Kidney (tissue), 14 donors: Measurements from ENCODE around the gene PGLYRP2. TPM values are rescaled to one million over a fixed set of nuclear protein-coding genes. Genes with fewer than 3 reads are reported as not detected.

Experiments used
- DNase-seq, 5 donors: peaks; one replicate each; pipeline ENCODE4 v3.0.0-alpha.2; 2013 to 2020
- FAIRE-seq: peaks from 2 replicates; lab custom pipeline; 2012; peaks lifted over from hg19 to GRCh38; lab: Jason Lieb, UNC
- H3K27ac ChIP-seq, 2 donors: one replicate each; pipeline ENCODE4 v1.7.0; 2013; ENCODE audit warnings: low read depth in 2 of 2, low read length in 2 of 2, inconsistent platforms in 1 of 2
- H3K27me3 ChIP-seq: one replicate; pipeline ENCODE4 v1.7.1; 2013; ENCODE audit warnings: low read length, inconsistent platforms; ENCODE audit not compliant: control insufficient read depth, insufficient read depth
- H3K36me3 ChIP-seq, 3 donors: one replicate each; pipeline versions ENCODE4 v1.7.0 to v1.7.1; 2013; ENCODE audit warnings: low read length in 3 of 3, control low read depth in 1 of 3, inconsistent platforms in 1 of 3; ENCODE audit not compliant: insufficient read depth in 3 of 3, control insufficient read depth in 2 of 3
- H3K4me1 ChIP-seq, 3 donors: one replicate each; pipeline versions ENCODE4 v1.7.0 to v1.7.1; 2013; ENCODE audit warnings: low read length in 3 of 3, inconsistent platforms in 1 of 3, low read depth in 1 of 3; ENCODE audit not compliant: control insufficient read depth in 2 of 3, insufficient read depth in 2 of 3
- H3K4me3 ChIP-seq, 3 donors: one replicate each; pipeline versions ENCODE4 v1.7.0 to v1.8.1; 2013; ENCODE audit warnings: low read length in 3 of 3, control low read depth in 1 of 3, inconsistent platforms in 1 of 3
- H3K9ac ChIP-seq, 3 donors: one replicate each; pipeline versions ENCODE4 v1.7.0 to v1.7.1; 2013; ENCODE audit warnings: low read length in 3 of 3, control low read depth in 1 of 3, inconsistent platforms in 1 of 3
- H3K9me3 ChIP-seq, 3 donors: one replicate each; pipeline versions ENCODE4 v1.7.0 to v1.7.1; 2013; ENCODE audit warnings: low read length in 3 of 3, control low read depth in 1 of 3, inconsistent platforms in 1 of 3; ENCODE audit not compliant: control insufficient read depth in 2 of 3, insufficient read depth in 1 of 3
- intact Hi-C: fragments of 100-400 bp; cut with DNase I; formaldehyde crosslinking; loops from one replicate; pipeline ENCODE4 v1.11.1; 2022
- polyA plus RNA-seq: library from polyadenylated mRNA; stranded (reverse); fragments of 350-450 nt; fragmentation: Illumina TruSeq; extraction: RNeasy Lipid Tissue Mini Kit (QIAGEN cat#74804); gene quantifications from one replicate; pipeline ENCODE4 v1.2.3, GENCODE V29; 2014; ENCODE audit warnings: low read depth, low replicate concordance; ENCODE audit not compliant: insufficient read depth
- total RNA-seq: library from RNA; stranded (reverse); fragmentation: NEBNext Ultra II Directional; extraction: Animal tissue kit (Norgen Biotek cat#: 25700); gene quantifications from one replicate; pipeline ENCODE4 v1.2.1, GENCODE V29; 2021
- TF ChIP-seq, protein P1 (sequence below): IDR thresholded peaks from 3 replicates; pipeline ENCODE4 v1.5.1; 2012; ENCODE audit warnings: mild to moderate bottlenecking, moderate library complexity, borderline replicate concordance; ENCODE audit not compliant: insufficient read depth; ENCODE audit errors: extremely low read depth
- donor health status: control.
- donor health status: control.
- donor health status: control.
- donor health status: control.
- donor health status: control.
- donor health status: DM: yes; HTN: yes; CAD: no.
- donor health status: Normal renal cell carcinoma (clear cell type).

Gene PGLYRP2
- total and polyA plus RNA-seq, 2 donors from 2014 or later, result not detected

DNA sequence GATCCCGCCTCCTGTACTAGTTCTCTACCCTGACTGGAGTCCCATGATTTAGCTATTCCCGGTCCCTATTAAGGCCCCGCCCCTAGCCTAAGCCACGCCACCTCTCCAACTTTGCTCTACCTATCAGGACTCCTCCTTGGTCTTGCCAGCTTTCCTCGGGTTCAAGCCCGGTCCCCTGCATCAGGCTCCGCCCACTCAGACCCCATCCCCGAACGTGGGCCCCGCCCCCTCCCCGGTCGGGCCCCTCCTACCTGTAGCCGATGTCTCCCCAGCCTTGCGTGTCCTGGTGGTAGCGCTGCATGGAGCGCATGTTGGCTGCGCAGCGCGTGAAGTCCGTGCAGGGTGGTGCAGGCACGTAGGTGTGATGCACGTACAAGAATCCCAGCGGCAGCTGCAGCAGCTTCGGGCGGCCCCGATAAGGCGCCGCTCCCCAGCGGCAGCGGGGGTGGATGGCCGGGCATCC, 7.6 kb downstream of the PGLYRP2 start:
- DNase-seq (no peak), FAIRE-seq (no peak)
- no peaks in the 10 kb centered on the region for H3K36me3 ChIP-seq
- H3K4me3 ChIP-seq, result no peak overlapping the region
- peaks cover 6% of the 10 kb centered on the region for H3K27me3 ChIP-seq
- H3K9me3 ChIP-seq, result no peaks in the 10 kb centered on the region
- H3K27ac ChIP-seq, result no peak overlapping the region
- H3K9ac ChIP-seq, result no peak overlapping the region
- TF ChIP-seq, protein P1, sequence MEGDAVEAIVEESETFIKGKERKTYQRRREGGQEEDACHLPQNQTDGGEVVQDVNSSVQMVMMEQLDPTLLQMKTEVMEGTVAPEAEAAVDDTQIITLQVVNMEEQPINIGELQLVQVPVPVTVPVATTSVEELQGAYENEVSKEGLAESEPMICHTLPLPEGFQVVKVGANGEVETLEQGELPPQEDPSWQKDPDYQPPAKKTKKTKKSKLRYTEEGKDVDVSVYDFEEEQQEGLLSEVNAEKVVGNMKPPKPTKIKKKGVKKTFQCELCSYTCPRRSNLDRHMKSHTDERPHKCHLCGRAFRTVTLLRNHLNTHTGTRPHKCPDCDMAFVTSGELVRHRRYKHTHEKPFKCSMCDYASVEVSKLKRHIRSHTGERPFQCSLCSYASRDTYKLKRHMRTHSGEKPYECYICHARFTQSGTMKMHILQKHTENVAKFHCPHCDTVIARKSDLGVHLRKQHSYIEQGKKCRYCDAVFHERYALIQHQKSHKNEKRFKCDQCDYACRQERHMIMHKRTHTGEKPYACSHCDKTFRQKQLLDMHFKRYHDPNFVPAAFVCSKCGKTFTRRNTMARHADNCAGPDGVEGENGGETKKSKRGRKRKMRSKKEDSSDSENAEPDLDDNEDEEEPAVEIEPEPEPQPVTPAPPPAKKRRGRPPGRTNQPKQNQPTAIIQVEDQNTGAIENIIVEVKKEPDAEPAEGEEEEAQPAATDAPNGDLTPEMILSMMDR, result no peak
- intact Hi-C loops, result no loop called here
- peaks cover 0 to 4% (median 0%) of the 10 kb centered on the region in 3 donors for H3K4me1 ChIP-seq

DNA sequence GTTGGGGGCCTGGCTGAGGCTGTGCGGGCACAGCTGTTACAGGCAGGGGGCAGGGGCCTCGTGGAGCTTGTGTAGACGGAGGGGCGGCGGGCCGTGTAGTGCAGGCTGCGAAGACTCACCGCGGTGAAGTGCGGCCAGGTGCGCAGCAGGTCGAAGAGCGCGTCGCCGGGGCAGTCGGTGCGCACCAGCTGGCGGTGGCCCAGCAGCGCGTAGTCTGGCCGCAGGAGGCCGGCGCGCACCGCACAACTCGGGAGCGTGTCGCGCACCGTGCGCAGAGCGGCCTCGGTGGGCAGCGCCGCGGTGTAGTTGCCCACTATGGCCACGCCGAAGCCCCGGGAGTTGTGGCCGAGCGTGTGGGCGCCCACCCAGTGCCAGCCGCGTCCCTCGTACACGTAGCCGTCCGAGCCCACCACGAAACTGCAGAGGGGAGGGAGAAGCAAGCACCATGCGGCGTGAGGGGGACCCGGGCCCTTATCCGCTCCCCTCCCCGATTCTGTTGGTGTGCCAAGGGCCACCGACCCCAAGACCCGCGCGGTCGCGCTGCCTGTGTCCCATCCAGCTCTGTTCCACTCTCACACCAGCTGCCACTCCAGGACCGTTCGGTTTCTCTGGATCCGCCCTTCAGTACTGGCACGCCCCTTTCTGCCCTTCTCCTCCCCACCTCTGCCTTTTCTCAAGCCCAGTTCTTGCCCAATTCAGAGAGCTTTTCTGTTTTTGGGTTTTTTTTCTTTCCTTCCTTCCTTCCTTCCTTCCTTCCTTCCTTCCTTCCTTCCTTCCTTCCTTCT, 9.6 kb downstream of the PGLYRP2 start:
- H3K27ac ChIP-seq, result no peak overlapping the region
- no peak for FAIRE-seq
- no peaks in the 10 kb centered on the region for H3K36me3 ChIP-seq
- H3K9me3 ChIP-seq, result no peaks in the 10 kb centered on the region
- peaks cover 0 to 4% (median 0%) of the 10 kb centered on the region in 3 donors for H3K4me1 ChIP-seq
- H3K4me3 ChIP-seq, result no peak overlapping the region
- no peak for DNase-seq
- no peak overlapping the region for H3K9ac ChIP-seq
- intact Hi-C loops, result no loop called here
- TF ChIP-seq, protein P1, result no peak
- H3K27me3 ChIP-seq, result peaks cover 6% of the 10 kb centered on the region

DNA sequence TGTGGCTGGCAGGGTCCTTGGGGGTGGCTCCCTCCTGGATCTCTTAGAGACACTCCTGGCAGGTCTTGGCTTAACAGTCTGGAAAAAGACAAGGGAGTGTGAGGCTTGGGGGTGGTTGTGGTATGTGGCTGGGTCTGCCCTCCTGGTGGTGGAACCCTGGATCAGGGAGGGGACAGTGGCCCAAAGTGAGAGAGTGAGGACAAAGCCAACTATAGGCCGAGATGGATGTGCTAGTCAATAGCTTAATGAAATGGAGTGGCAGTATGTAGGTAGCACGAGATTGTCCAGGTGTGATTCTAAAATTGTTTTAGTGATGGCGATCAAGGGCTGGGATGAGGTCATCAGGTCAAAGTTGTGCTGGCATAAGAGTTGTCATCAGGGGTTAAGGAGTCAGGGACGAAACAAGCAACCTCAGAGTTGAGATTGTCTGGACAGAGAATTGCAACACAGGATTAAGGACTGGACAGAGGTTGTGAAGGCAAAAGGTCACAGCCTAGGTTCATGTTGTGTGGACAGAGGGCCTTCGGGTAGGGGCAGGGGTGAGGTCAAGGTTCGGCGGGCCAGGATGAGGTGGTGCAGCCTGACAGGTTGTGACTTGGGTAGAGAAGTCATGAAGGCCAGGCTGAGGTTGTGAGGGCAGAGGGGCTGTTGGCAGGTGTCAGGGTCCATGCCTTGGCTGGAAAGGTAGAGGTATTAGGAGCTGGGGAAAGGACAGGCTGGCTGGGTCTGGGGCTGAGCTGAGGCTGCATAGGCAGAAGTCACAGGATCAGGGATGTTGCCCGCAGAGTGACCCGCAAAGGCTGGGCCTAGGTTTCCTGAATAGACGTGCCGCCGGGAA, 10.4 kb downstream of the PGLYRP2 start:
- peaks cover 6% of the 10 kb centered on the region for H3K27me3 ChIP-seq
- TF ChIP-seq, protein P1, result no peak
- H3K4me1 ChIP-seq, result peaks cover 0 to 4% (median 0%) of the 10 kb centered on the region in 3 donors
- FAIRE-seq (no peak), DNase-seq (no peak)
- no peaks in the 10 kb centered on the region for H3K36me3 ChIP-seq
- intact Hi-C loops, result no loop called here
- no peaks in the 10 kb centered on the region for H3K9me3 ChIP-seq
- H3K4me3 ChIP-seq, result no peak overlapping the region
- no peak overlapping the region for H3K9ac ChIP-seq
- H3K27ac ChIP-seq, result no peak overlapping the region
